GM10248 (cell line): Measurements from ENCODE around the gene CHST12.

Experiments used
- CTCF ChIA-PET: fragments of 300-600 bp; sonication (Branson Sonifier 250); formaldehyde crosslinking; extraction: SDS; loops from one replicate; lab custom pipeline; 2021; ENCODE audit warnings: antibody characterized with exemption; lab: Yijun Ruan, JAX
- POLR2A ChIA-PET: fragments of 350-650 bp; sonication (Branson Sonifier 250); formaldehyde crosslinking; extraction: SDS; loops from one replicate; lab custom pipeline; 2020; ENCODE audit warnings: antibody characterized with exemption; lab: Yijun Ruan, JAX
- DNase-seq: peaks from one replicate; pipeline ENCODE4 v3.0.0; 2012; ENCODE audit errors: extremely low spot score
- TF ChIP-seq, protein P1 (sequence below): IDR thresholded peaks from 2 replicates; pipeline ENCODE4 v1.5.1; 2012; ENCODE audit warnings: mild to moderate bottlenecking, low read depth; ENCODE audit errors: extremely low read depth, missing control alignments, control extremely low read depth

The CHST12 gene

GRCh38 chr7:2417981-2418481 lies 14.6 kb downstream of the CHST12 start:
- DNase-seq = no peak
- TF ChIP-seq, protein P1, sequence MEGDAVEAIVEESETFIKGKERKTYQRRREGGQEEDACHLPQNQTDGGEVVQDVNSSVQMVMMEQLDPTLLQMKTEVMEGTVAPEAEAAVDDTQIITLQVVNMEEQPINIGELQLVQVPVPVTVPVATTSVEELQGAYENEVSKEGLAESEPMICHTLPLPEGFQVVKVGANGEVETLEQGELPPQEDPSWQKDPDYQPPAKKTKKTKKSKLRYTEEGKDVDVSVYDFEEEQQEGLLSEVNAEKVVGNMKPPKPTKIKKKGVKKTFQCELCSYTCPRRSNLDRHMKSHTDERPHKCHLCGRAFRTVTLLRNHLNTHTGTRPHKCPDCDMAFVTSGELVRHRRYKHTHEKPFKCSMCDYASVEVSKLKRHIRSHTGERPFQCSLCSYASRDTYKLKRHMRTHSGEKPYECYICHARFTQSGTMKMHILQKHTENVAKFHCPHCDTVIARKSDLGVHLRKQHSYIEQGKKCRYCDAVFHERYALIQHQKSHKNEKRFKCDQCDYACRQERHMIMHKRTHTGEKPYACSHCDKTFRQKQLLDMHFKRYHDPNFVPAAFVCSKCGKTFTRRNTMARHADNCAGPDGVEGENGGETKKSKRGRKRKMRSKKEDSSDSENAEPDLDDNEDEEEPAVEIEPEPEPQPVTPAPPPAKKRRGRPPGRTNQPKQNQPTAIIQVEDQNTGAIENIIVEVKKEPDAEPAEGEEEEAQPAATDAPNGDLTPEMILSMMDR = no peak
- POLR2A ChIA-PET = interaction anchor here (0.6 kb wide), 1 partner anchor 140 kb away, joined by 4 read pairs; no protein-coding TSS in a partner anchor
- CTCF ChIA-PET = no interaction called here

DNA sequence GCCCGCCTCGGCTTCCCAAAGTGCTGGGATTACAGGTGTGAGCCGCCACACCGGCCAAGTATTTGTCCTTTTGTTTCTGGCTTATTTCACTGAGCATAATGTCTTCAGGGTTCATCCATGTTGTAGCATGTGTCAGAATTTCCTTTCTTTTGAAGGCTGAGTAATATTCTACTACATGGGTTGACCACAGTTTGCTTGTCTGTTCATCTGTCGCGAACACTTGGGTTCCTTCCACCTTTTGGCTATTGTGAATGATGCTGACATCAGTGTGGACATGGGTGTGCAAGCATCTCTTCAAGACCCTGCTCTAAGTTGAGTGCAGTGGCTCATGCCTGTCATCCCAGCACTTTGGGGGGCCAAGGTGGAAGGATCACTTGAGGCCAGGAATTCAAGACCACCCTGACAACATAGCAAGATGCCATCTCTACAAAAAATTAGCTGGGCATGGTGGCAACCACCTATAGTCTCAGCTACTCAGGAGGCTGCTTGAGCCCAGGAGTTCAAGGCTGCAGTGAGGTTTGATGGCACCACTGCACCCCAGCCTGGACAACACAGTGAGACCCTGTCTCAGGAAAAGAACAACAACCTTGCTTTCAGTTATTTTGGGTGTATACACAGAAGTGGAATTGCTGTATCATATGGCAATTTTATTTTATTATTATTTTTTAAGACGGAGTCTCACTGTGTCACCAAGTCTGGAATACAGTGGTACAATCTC lies 17.0 kb downstream of the CHST12 start:
- ChIA-PET POLR2A (no interaction called here), CTCF (no interaction called here)
- DNase-seq = no peak
- TF ChIP-seq, protein P1 = no peak

- ChIA-PET POLR2A (no interaction called here), CTCF (no interaction called here)
- DNase-seq = no peak
- TF ChIP-seq, protein P1 = no peak
Observed at GRCh38 chr7:2421943-2422310, 18.5 kb downstream of the CHST12 start.

DNA sequence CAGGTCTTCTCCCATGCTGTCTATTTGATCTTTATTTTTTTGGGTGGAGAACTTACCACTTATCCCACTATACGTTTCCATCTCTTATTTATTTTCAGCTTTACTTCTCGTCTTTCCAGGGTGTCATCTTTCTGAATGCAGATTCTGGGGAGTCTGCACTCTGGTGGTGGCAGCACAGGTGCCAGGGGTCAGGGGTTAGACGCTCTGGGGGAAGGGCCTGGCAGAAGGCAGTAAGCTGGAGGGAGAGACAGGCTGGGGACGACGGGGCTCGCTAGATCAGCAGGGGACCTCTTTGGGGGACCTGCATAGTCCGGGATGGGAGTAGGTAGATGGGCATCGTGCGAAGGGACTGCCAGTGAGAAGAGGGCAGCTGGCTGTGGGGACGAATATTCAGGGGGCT lies 22.3 kb downstream of the CHST12 start:
- ChIA-PET CTCF (interaction anchor here (0.9 to 1.1 kb wide), 2 partner anchors 24 to 43 kb away, joined by 3 to 5 read pairs; no protein-coding TSS in a partner anchor), POLR2A (no interaction called here)
- DNase-seq = no peak
- TF ChIP-seq, protein P1 = no peak

DNA sequence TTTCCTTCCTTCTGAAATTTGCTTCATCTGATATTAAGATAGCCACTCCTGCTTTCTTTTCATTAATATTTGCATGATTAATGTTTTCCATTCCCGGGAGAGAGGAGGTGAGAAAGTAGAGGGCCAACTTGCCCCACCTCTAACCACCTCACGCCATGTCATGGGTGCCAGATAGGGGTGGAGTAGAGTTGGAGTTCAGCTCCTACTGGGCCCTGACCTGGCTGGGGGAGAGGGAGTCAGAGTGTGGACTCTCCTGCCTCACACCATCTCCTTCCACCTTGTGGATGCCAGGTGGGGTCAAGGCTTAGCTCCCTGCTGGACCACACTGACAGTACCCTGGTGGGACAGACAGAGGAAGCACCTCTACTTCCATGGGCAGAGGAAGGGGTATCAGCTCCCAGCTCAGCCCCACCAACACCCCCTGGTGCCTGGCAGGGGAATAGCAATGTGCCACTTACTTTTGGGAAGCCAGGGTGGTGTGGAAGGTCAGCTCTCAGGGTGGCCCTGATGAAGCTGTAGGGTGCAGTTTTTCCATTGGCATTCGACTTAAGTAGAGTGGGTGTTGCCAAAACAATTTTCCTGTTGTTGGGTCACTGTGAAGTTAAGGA lies 28.0 kb downstream of the CHST12 start:
- CTCF ChIA-PET = interaction anchor here (1.0 to 2.2 kb wide), 3 partner anchors 9 to 852 kb away, joined by 3 to 9 read pairs (median 4); no protein-coding TSS in a partner anchor
- POLR2A ChIA-PET = no interaction called here
- TF ChIP-seq, protein P1 = peak; percentile 34
- no peak for DNase-seq

DNA sequence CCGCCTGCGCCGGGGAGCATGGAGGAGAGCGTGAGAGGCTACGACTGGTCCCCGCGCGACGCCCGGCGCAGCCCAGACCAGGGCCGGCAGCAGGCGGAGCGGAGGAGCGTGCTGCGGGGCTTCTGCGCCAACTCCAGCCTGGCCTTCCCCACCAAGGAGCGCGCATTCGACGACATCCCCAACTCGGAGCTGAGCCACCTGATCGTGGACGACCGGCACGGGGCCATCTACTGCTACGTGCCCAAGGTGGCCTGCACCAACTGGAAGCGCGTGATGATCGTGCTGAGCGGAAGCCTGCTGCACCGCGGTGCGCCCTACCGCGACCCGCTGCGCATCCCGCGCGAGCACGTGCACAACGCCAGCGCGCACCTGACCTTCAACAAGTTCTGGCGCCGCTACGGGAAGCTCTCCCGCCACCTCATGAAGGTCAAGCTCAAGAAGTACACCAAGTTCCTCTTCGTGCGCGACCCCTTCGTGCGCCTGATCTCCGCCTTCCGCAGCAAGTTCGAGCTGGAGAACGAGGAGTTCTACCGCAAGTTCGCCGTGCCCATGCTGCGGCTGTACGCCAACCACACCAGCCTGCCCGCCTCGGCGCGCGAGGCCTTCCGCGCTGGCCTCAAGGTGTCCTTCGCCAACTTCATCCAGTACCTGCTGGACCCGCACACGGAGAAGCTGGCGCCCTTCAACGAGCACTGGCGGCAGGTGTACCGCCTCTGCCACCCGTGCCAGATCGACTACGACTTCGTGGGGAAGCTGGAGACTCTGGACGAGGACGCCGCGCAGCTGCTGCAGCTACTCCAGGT lies 29.7 kb downstream of the CHST12 start:
- TF ChIP-seq, protein P1 = no peak
- no peak for DNase-seq
- POLR2A ChIA-PET = no interaction called here
- CTCF ChIA-PET = interaction anchor here (0.9 kb wide), 1 partner anchor 18 kb away, joined by 5 read pairs; no protein-coding TSS in a partner anchor
